GM23338 (cell line): ENCODE results near the gene FLOT2.
"Not testable (repeated sequence)": the region's sequence is repeated elsewhere in the genome, so short reads cannot be mapped to it uniquely, and the experiment has no call there.

Experiments used
- EZH2 ChIP-seq: fragments of 200-600 bp; sonication (generic); IDR thresholded peaks from one replicate; pipeline ENCODE4 v1.8.0; 2017; ENCODE audit warnings: antibody characterized with exemption, mild to moderate bottlenecking, low read depth; ENCODE audit not compliant: unreplicated experiment
- EZH2phosphoT487 ChIP-seq: fragments of 200-600 bp; sonication (generic); IDR thresholded peaks from one replicate; pipeline ENCODE4 v1.8.1; 2018; ENCODE audit warnings: antibody characterized with exemption; ENCODE audit not compliant: unreplicated experiment
- JUNB ChIP-seq: IDR thresholded peaks from one replicate; pipeline ENCODE4 v1.6.1; 2016; ENCODE audit warnings: antibody characterized with exemption; ENCODE audit not compliant: unreplicated experiment
- NANOG ChIP-seq: IDR thresholded peaks from 2 replicates; pipeline ENCODE4 v1.6.1; 2016; ENCODE audit warnings: antibody characterized with exemption, borderline replicate concordance
- POLR2AphosphoS5 ChIP-seq: IDR thresholded peaks from 2 replicates; pipeline ENCODE4 v1.6.1; 2016; ENCODE audit warnings: antibody characterized with exemption, low read depth
- REST ChIP-seq: IDR thresholded peaks from one replicate; pipeline ENCODE4 v1.6.1; 2018; ENCODE audit warnings: antibody characterized with exemption; ENCODE audit not compliant: unreplicated experiment
- ZNF114 ChIP-seq: fragments of 250-450 bp; sonication (Bioruptor Pico); IDR thresholded peaks from 2 replicates; pipeline ENCODE4 v1.5.0; 2020; ENCODE audit warnings: mild to moderate bottlenecking, moderate library complexity
- TF ChIP-seq, protein P1 (sequence below), 2 experiments: fragments of 200-600 bp in 1 of 2; sonication (generic) in 1 of 2; conservative IDR thresholded peaks; 2 replicates each; pipeline versions ENCODE4 v1.5.1 to v1.6.1; 2016 to 2017; ENCODE audit warnings: antibody characterized with exemption in 2 of 2, low read depth in 2 of 2, mild to moderate bottlenecking in 2 of 2, moderate library complexity in 1 of 2

- TF ChIP-seq EZH2, ZNF114, POLR2AphosphoS5, JUNB, NANOG, EZH2phosphoT487, REST: not testable (repeated sequence)
- TF ChIP-seq, protein P1, sequence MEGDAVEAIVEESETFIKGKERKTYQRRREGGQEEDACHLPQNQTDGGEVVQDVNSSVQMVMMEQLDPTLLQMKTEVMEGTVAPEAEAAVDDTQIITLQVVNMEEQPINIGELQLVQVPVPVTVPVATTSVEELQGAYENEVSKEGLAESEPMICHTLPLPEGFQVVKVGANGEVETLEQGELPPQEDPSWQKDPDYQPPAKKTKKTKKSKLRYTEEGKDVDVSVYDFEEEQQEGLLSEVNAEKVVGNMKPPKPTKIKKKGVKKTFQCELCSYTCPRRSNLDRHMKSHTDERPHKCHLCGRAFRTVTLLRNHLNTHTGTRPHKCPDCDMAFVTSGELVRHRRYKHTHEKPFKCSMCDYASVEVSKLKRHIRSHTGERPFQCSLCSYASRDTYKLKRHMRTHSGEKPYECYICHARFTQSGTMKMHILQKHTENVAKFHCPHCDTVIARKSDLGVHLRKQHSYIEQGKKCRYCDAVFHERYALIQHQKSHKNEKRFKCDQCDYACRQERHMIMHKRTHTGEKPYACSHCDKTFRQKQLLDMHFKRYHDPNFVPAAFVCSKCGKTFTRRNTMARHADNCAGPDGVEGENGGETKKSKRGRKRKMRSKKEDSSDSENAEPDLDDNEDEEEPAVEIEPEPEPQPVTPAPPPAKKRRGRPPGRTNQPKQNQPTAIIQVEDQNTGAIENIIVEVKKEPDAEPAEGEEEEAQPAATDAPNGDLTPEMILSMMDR (conservative IDR thresholded peaks at IDR 0.05; ENCODE audit: low read depth in 2 of 2): not testable (repeated sequence)
Measured at GRCh38 chr17:28934508-28934907, 37.0 kb upstream of the FLOT2 start.
